Measurements from ENCODE around the gene ATP6V1C2.

The ATP6V1C2 gene

GRCh38 chr2:10830203-10830602, 108.8 kb downstream of the ATP6V1C2 start:
- FAIRE-seq: no peak
- no peak for DNase-seq (ENCODE audit: extremely low spot score, insufficient read length, low read depth)

GRCh38 chr2:10830641-10831399, 109.4 kb downstream of the ATP6V1C2 start:
- FAIRE-seq: no peak

DNA sequence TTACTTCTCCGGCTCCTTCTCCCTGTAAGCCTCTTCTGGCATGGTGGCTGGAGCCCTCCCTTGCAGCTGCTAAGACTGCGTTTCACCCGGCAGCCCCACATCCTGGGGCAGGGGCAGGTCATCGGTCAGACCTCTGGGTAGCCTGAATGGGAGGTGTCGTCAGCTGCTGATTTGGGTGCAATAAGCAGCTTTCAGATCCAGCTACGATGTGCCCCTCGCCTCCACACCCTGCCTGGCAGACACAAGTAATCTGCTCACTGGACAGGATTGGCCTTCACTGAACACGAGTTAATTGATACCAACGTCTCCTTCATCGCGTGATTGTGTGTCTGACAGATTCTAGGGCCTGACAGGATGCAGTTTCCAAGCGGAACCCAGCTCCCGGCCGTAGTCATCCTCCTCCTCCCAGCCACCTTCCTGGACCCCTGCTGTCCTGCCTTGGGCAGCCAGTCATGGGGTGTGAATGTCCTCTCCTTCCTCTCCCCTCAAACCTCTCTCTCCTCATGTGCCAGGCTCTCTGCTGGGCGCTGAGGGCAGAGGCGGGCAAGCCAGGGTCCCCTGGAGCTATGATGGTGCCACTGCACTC, 110.1 kb downstream of the ATP6V1C2 start:
- no peak for FAIRE-seq
- no peak for DNase-seq (ENCODE audit: extremely low spot score, insufficient read length, low read depth)

More at GRCh38 chr2:10830641-10831399, 109.4 kb downstream of the ATP6V1C2 start:
- no peak for DNase-seq (ENCODE audit: extremely low spot score, insufficient read length, low read depth)

DNA sequence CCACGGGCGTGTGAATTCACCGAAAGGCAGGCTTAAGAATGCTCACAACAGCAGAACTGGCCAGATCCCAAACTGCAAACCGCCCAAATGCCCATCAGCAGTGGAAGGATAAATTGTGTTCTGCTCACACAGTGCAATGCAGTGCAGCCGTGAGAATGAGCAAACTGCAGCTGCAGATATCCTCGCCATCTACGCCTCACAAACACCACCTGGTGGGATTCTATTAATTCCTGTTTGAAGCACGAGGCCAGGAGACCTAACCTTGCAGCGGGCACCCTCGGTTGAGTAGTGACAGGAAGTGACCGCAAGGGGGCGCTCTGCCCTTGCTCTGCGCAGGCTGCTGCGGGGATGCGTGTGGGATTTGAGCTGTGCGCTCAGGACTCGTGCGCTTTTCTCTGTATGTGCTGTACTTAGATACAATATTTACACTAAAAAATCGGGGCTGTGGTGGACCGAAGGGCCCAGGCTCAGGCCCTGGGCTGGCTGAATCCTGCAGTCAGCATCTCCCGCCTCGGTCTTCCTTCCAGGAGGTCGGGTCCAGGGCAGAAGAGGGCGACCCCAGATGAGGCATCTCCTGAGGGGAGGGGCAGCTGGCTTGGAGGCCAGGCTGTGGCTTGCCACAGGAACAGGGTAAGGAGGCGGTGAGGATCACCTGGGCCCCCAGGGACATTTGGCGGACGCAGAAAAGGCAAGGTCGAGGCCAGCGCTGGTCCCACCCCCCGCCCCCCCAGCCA, 110.9 kb downstream of the ATP6V1C2 start:
- FAIRE-seq: peak; percentile 94
- peak; percentile 67 for DNase-seq (ENCODE audit: extremely low spot score, insufficient read length, low read depth)

GRCh38 chr2:10833021-10833420, 111.6 kb downstream of the ATP6V1C2 start:
- FAIRE-seq: no peak
- DNase-seq (ENCODE audit: extremely low spot score, insufficient read length, low read depth): no peak

DNA sequence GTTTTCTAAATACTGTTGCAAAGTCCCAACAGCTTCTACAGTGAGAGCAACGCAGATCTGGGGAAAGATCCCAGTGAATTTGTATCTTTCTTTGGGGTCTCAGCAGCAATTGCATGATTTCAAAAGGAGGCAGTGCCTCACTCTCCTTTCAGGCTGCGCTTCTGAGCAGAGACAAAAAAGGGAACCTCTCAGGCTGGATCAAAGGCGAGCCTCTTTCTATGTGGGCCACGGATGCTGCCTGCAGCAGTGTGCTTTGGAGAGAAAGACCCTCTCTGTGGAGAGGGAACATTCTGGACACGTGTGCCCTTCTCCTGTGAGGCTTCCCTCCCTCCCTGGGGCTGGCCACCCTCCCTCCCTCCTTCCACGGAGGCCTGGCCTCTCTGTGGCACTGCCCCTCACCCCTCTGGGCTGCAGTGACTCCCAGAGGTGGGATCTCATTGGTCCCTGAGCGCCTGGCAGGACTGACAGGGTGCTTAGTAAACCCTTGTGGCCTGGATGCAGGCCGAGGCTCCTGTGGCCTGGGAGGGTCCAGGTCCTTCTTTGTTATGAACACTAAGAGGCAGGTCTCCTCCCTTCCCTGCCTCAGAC, 112.7 kb downstream of the ATP6V1C2 start:
- no peak for DNase-seq (ENCODE audit: extremely low spot score, insufficient read length, low read depth)
- FAIRE-seq: no peak
